KBM-7 (cell line): Measurements from ENCODE around the gene CLEC5A.
"Not testable (repeated sequence)": the region's sequence is repeated elsewhere in the genome, so short reads cannot be mapped to it uniquely, and the experiment has no call there.

Experiments
- DNase-seq: peaks from one replicate; pipeline ENCODE4 v3.0.0-alpha.2; 2015
- in situ Hi-C: fragments of 300-500 bp; cut with MboI; formaldehyde crosslinking; loops from 2 replicates; pipeline ENCODE4 v1.14.3; 2020; ENCODE audit warnings: low sequenced_read_pairs, low pct_unique_long_range_greater_than_20kb, mixed read lengths

Gene CLEC5A

GRCh38 chr7:141950806-141951205 is 4.0 kb upstream of the CLEC5A start:
- in situ Hi-C loops, result no loop called here

GRCh38 chr7:141949911-141950310 is 3.1 kb upstream of the CLEC5A start:
- no peak for DNase-seq
- in situ Hi-C loops, result no loop called here

More at GRCh38 chr7:141950806-141951205, 4.0 kb upstream of the CLEC5A start:
- DNase-seq, result no peak

- DNase-seq, result no peak
- in situ Hi-C loops, result no loop called here
These were observed 2.7 kb upstream of the CLEC5A start for GRCh38 chr7:141949451-141949850.

- in situ Hi-C loops, result no loop called here
- no peak for DNase-seq
These were observed 2.2 kb upstream of the CLEC5A start for GRCh38 chr7:141949021-141949420.

GRCh38 chr7:141945356-141945755 is 1.4 kb downstream of the CLEC5A start:
- peak; percentile 79 for DNase-seq
- in situ Hi-C loops, result no loop called here

GRCh38 chr7:141944811-141945210 is 2.0 kb downstream of the CLEC5A start:
- DNase-seq, result no peak
- in situ Hi-C loops, result no loop called here

GRCh38 chr7:141943846-141944245 is 2.9 kb downstream of the CLEC5A start:
- in situ Hi-C loops, result no loop called here
- DNase-seq, result no peak

- in situ Hi-C loops, result no loop called here
- DNase-seq, result no peak
These were observed 5.7 kb downstream of the CLEC5A start for GRCh38 chr7:141941075-141941474.

GRCh38 chr7:141930211-141930610 is 16.6 kb downstream of the CLEC5A start:
- in situ Hi-C loops, result no loop called here
- no peak for DNase-seq

GRCh38 chr7:141928845-141929195 is 18.0 kb downstream of the CLEC5A start:
- in situ Hi-C loops, result no loop called here
- no peak for DNase-seq

GRCh38 chr7:141928146-141928844 is 18.5 kb downstream of the CLEC5A start:
- no peak for DNase-seq
- in situ Hi-C loops, result no loop called here

- in situ Hi-C loops, result no loop called here
- DNase-seq, result no peak
These were observed 26.5 kb downstream of the CLEC5A start for GRCh38 chr7:141920281-141920680.

GRCh38 chr7:141916099-141916498 is 30.7 kb downstream of the CLEC5A start, which contains the start of gene OR9A4:
TSS of gene OR9A4 (plus strand) at chr7:141916399. CDS start at chr7:141918876, 2,477 bp downstream.
- in situ Hi-C loops, result no loop called here
- DNase-seq, result no peak

- peak; percentile 8 for DNase-seq
- in situ Hi-C loops, result no loop called here
These were observed 31.2 kb downstream of the CLEC5A start for GRCh38 chr7:141915565-141915964.

- in situ Hi-C loops, result no loop called here
- DNase-seq, result no peak
These were observed 35.4 kb downstream of the CLEC5A start for GRCh38 chr7:141911391-141911790.

GRCh38 chr7:141906285-141906684 is 40.5 kb downstream of the CLEC5A start:
- in situ Hi-C loops, result no loop called here
- DNase-seq, result no peak

- in situ Hi-C loops, DNase-seq: not testable (repeated sequence)
These were observed 47.4 kb downstream of the CLEC5A start for GRCh38 chr7:141899366-141899765.

- in situ Hi-C loops, result no loop called here
- no peak for DNase-seq
These were observed 55.4 kb downstream of the CLEC5A start for GRCh38 chr7:141891336-141891735.

GRCh38 chr7:141889321-141889720 is 57.5 kb downstream of the CLEC5A start:
- DNase-seq, result no peak
- in situ Hi-C loops, result no loop called here

GRCh38 chr7:141884539-141885225 is 62.1 kb downstream of the CLEC5A start:
- in situ Hi-C loops, result no loop called here
- no peak for DNase-seq

- DNase-seq, result no peak
- in situ Hi-C loops, result no loop called here
These were observed 65.8 kb downstream of the CLEC5A start for GRCh38 chr7:141880960-141881359.
